IPS DF 4.7 (cell line): ENCODE measurements around the gene MMP24.
A peak's percentile ranks its signal among the peaks of the same experiment; 100 is the strongest.
"Not testable (repeated sequence)": the region's sequence is repeated elsewhere in the genome, so short reads cannot be mapped to it uniquely, and the experiment has no call there.

Experiments used
- DNase-seq: peaks from one replicate; pipeline ENCODE4 v3.0.0-alpha.2; 2013; ENCODE audit warnings: low spot score; ENCODE audit errors: extremely low read depth

The MMP24 gene

DNA sequence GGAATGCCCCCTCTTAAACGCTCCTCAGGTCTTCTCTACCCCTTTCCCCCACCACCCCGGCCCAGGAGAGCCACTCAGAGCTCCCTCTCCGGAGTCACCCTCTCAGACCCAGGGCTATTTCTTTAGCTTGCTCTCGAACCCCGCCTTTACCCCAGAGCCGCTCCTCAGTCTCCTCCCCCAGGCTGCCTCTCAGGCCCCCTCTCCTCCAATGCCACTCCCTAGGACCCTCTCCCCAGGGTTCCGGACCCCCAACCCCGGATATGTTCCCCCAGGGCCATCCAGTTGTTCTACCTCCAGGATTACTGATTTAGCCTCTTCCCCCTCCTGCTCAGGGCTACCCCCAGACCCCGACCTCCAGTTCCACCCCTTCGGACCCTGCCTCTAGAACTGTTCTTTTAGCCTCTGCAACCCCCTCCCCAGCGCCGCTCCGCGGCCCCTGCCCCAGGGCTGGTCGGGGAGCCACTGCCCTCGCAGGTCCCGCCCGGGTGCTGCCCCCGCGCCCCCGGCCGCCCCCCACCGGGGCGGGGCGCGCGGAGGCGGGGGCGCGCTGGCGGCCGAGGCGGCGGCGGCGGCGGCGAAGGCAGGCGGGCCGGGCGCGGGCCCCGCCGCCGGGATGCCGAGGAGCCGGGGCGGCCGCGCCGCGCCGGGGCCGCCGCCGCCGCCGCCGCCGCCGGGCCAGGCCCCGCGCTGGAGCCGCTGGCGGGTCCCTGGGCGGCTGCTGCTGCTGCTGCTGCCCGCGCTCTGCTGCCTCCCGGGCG lies at the start of gene MMP24:
Gene MMP24, plus strand, starts transcription at position 565 of the 758 bp plus-strand sequence. Its CDS starts 49 bp downstream, at position 614.
- no peak for DNase-seq

DNA sequence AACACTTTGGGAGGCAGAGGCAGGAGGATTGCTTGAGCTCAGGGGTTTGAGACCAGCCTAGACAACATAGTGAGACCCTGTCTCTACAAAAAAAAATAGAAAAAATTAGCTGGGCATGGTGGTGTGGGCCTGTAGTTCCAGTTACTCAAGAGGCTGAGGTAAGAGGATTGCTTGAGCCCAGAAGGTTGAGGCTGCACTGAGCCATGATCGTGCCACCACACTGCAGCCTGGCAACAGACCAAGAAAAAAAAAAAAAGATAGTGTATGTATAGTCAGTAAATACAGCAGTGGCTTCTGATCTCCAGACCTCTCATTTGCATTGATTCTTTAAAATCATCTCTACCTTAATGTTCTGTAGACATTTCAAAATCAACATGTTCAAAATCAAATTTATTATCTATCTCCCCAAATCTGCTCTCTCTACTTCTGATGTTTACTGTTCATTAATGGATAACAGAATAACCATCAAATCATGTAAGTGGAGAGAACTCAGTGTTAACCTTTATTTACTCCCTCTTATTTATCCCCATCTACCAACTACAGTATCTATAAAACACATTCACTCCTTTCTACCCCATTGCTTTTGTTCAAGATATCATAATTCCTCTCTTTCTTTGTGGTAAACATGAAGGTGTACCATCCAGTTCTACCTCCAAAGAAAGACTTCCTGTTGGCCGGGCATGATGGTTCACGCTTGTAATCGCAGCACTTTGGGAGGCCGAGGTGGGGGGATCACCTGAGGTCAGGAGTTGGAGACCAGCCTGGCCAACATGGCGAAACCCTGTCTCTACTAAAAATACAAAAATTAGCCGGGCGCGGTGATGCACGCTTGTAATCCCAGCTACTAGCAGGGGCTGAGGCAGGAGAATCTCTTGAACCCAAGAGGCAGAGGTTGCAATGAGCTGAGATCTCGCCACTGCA lies 46.9 kb upstream of the MMP24 start:
- DNase-seq, result no peak

DNA sequence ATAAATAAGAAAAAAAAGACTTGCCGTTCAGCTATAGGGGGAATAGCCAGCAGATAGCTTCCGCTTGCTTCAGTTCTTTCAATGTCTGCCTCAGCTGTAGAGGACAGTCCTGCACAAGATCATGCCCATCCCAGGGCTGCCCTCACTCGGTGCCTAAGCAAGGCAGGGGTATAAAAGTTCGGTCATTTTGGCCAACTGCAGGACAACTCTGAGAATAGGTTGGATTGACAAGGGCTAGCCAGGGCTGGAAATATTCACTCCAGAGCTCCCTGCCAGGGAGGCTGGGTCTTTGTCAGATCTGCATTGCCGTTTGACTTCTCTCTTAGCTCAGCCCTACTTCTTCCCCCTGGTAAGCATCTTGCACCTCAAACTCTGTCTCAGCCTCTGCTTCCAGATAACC lies 46.2 kb upstream of the MMP24 start:
- DNase-seq, result no peak

DNA sequence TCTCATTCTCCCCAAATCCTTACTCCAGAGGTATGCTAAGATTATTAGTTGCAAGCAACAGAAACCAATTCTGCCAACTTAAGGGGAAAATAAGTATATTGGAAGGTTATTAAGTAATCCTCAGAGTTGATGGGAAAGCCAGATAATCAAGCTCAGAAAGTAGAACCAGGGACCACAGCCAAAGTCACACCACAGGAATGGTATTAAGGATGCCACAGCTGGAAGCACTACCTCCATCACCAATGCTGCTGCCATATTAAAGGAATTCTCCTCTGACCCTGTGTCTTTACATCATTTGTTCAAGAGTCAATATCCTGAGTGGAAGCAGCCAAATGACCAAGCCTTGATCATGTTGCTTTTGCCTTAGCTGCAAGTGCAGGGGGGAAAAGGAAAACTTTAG lies 44.8 kb upstream of the MMP24 start:
- no peak for DNase-seq

DNA sequence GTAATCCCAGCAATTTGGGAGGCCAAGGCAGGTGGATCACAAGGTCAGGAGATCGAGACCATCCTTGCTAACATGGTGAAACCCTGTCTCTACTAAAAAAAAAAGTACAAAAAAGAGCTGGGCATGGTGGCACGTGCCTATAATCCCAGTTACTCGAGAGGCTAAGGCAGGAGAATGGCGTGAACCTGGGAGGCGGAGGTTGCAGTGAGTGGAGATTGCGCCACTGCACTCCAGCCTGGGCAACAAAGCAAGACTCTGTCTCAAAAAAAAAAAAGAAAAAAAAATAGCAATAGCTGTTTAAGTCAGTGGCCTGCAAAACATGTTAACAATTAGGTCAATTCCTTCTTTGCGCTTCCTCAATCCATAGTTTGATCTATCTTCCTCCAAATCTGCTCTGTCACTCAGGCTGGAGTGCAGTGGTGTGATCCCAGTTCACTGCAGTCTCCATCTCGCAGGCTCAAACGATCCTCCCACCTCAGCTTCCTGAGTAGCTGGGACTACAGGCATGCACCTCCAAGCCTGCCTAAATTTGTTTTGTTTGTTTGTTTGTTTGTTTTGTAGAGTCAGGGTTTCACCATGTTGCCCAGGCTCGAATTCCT lies 39.7 kb upstream of the MMP24 start:
- DNase-seq, result not testable (repeated sequence)

DNA sequence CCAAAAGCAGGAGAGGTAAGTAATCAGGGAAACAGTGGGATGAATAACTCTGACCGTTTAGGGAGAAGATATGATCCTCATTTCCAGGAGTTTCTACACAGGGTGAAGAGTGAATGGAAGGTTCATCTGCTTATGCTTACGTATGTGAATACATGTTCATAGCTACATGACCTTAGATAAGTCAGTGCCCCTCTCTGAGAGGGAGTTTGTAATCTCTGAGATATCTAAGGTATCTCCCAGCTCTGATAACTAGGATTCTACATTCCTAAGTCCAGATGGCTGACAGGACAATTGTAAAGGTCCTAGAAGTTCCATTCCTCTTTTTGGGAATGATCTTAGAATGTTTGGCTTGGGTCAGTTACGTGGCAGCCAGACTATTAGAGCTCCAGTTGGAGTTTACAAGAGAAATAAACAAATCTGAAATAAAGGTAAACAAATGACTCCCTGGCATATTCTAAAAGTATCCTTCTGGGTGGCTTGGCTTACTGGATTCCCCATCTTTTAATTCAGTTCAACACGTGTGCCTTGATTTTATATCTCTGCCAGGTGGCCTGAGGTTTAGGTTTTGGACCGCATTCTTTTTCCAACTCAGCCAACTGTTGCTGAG lies 38.8 kb upstream of the MMP24 start:
- no peak for DNase-seq

DNA sequence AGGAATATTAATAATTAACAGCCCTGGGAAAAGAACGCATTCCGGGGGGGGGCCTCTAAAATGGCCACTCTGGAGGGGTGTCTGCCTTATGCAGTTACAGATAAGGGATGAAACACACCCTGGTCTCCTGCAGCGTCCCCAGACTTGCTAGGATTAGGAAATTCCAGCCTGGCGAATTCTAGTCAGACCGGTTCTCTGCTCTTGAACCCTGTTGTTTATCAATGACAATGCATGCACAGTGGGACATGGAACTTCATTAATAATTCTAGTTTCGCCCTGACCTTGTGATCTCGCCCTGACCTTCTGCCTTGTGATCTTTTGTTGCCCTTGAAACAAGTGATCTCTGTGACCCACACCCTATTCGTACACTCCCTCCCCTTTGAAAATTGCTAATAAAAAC lies 37.3 kb upstream of the MMP24 start:
- not testable (repeated sequence) for DNase-seq

DNA sequence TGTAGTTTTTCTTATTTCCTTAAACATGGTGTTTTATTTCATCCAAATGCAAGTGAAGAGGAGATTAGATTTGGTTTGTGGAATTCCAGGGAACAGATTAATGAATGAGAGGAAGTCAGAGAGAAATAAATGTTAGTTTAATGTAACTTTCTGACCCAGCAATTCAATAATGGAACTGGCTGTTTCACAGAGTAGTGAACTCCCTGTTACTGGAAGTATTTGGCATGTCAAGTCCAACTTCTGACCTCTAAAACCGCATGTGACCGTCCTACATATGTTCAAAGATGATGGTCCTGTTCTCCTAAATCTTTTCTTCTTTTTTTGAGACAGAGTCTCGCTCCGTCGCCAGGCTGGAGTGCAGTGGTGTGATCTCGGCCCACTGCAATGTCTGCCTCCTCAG lies 35.9 kb upstream of the MMP24 start:
- no peak for DNase-seq

DNA sequence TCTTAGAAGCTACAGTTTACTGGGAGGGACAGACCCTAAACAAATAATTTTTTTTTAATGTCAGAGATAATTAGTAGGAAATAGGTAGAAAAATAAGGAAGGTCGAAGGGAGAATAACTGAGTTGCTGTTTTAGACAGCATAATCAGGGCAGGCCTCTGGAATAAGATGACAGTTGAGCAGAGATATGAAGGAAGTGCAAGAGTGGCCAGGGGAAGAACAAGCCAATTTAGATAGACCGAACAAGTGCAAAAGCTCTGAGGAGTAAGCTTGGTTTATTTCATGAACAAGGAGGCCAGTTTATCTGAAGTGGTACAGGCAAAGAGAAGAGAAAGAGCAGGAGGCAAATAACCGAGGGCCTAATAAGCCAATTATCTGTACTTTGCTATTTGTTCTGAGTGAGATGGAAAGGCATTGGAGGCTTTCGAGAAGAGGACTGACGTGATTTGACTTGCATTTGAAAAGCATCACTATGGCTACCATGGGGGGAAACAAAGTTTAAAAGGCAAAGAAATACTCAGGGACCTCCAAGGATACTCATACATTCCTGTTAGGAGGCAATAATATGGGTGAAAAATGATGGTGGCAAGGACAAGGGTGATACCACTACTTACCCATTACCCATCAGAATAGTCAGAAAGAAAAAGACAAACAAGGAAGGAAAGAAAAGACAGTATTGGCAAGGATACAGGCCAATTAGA lies 34.9 kb upstream of the MMP24 start:
- no peak for DNase-seq

DNA sequence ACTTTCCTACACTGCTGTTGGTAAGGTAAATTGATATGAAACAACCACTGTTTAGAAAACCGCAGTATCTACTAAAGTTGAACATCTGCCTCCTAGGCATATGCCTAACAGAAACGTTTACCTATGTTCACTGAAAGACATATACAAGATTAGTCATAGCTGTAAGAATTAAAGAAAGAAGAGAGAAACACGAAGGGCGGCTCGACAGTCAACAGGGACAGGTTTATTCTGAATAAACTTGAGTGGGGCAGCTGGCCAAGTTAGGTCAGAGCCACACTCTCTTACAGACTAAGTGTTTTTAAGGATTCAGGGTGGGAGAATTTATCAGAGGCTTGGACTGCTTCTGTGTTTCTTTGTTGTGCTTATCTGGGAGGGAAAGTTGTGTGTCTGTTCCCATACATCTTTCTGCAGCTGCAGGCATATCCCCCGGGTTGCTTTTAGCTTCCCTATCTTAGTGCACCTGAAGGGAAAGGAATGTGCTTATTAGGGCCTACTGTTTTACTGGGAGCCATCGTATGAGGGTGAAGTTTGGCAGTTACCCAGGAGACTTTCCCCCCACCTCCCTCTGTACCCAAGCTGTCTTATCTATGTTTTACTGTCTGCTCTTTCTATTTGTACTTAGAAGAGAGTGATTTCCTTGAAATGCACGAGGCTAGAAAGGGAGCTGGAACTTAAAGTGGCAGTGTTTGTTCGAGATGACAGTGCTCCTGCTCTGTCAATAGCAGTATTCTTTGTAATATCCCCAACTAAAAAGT lies 34.2 kb upstream of the MMP24 start:
- DNase-seq, result no peak

DNA sequence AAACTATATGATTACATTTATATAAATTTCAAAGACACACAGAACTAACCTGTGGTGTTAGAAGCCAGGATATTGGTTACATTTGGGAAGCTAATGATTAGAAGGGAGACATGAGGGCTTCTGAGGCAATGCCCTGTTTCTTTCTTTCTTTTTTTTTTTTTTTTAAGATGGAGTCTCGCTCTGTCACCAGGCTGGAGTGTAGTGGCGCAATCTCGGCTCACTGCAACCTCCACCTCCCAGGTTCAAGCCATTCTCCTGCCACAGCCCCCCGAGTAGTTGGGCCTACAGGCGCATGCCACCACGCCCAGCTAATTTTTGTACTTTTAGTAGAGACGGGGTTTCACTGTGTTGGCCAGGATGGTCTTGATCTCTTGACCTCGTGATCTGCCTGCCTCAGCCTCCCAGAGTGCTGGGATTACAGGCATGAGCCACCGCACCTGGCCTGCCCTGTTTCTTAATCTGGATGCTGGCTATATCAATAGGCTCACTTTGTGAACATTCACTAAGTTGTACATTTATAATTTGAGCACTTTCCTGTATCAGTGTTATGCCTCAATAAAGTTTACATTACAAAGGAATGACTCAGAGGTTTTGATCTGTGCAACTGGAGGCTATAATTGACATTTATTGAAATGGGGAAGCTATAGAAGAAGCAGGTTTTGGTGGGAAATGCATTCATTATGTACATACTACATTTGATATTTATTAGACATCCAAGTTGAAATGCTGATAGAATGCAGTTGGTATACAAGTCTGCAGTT lies 33.3 kb upstream of the MMP24 start:
- DNase-seq, result not testable (repeated sequence)

DNA sequence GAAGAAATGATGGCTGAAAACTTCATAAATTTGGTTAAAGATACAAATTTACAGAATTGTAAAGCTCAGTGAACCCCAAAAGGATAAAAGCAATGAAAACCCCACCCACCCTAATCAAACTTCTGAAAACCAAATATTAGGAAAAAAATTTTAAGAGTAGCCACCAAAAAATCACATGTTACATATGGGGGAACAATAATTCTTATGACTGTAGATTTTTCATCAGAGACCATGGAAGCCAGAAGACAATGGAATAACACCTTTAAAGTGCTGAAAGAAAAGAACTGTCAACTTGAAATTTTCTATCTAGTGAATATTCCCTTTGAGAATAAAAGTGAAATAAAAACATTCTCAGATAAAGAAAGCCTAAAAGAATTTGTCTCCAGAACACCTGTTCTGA lies 30.2 kb upstream of the MMP24 start:
- no peak for DNase-seq

DNA sequence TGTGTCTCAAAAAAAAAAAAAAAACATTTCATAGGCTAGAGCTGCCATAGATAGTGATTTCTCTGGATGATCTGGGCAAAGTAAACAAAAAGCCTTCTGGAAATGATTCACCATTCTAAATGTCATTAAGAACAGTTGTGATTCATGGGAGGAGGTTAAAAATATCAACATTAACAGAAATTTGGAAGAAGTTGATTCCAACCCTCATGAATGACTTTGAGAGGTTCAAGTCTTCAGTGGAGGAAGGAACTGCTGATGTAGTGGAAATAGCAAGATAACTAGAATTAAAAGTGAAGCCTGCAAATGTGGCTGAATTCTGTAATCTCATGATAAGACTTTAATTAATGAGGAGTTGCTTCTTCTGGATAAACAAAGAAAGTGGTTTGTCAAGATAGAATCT lies 26.8 kb upstream of the MMP24 start:
- no peak for DNase-seq

DNA sequence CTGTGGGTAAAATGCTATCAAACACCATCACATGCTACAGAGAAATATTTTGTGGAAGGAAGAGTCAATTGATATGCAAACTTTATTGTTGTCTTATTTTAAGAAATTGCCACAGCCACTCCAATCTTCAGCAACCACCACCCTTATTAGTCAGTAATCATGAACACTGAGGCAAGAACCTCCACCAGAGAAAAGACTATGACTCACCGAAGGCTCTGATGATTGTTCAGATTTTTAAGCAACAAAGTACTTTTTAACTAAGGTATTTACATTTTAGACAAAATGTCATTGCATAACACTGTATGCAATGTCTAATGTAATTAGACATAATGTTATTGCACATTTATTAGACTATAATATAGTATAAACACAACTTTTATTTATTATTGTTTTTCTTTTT lies 26.2 kb upstream of the MMP24 start:
- no peak for DNase-seq

DNA sequence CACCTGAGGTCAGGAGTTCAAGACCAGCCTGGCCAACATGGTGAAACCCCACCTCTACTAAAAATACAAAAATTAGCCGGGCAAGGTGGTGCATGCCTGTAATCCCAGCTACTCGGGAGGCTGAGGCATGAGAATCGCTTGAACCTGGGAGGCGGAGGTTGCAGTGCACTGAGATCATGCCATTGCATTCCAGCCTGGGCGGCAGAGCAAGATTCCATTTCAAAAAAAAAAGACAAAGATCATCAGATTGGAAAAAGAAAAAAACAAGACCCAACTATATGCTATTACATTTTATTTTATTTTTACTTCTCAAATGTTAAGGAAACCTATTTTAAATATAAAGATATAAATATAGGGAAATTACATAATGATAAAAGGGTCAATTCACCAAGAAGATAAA lies 25.0 kb upstream of the MMP24 start:
- DNase-seq, result not testable (repeated sequence)

DNA sequence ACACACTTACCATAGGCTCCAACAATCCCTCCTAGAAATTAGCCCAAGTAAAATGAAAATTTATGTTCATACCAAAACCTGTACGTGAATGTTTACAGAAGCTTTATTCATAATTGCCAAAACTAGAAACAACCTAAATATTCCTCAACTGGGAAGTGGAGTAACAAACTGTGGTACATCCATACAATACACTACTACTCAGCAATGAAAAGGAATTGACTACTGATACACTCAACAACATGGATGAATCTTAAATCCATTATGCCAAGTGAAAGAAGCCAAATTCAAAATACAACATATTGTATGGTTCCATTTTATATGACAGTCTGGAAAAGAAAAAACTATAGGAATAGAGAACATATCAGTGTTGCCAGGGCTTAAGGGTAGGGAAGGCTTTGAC lies 19.7 kb upstream of the MMP24 start:
- DNase-seq, result no peak

DNA sequence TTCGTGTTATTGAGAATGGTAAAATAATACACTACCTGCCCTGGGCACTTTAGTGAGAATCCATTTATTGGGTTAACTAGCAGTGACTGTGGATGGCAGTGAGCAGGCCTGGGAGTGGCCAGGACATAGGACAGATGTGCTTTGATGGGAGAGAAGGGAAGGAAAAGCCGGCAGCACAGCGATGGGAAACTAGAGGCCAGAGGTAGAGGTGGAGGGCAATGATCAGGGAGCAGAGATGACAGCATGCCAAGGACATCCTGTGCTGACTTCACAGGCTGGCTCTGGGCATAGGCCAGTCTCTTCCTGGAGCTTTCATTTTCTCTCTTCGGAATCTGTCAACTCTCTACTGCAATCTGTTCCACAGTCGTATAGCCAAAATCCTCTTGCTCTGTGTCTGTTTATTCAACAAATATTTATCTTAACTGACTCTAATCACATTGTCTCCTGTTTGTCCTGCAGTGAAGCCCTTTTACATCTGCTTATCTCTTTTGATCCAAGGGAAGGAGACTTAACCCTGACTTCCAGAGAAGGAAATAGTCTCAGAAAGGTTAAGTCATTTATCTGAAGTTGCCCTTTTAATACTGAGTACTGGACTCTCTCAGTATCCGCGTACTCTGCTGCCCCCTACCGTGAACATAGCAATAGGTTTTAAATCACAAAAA lies 18.4 kb upstream of the MMP24 start:
- DNase-seq, result peak; percentile 56

DNA sequence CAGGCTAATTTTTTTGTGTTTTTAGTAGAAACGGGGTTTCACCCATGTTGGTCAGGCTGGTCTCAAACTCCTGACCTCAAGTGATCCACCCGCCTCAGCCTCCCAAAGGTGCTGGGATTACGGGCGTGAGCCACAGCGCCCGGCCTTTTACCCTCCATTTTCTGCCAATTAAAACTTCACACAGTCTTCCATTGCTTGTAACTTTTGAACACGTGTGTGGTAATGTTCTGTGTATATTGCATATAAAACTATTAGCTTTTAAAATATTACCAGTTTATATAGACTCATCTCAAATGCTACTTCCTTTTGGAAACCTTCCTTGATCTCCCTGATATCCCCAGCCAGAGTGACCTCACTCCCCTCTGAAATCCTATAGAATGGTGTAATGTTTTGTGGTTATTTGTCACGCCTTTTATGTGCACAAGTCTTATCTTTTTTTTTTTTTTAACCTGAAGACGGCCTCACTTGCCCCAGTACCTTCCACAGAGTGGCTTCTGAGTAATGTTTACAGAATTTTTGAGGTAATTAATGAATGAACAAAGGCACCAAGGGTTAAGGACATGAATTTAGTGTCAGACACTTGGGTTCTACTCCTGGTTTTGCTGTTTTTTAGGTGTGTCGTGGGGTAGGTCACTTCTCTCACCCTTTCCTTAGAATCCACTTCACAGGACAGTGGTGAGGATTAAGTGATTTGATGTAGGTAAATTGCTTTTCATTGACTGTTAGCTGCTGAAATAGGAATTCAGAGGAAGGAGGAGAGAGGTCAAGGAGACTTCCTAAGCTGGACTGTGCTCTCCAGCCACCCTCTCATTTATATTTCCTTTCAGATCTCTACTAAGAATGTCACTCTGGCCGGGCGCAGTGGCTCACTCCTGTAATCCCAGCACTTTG lies 11.2 kb upstream of the MMP24 start:
- no peak for DNase-seq
